ENCODE measurements around the gene IL12RB2. TPM values are rescaled to one million over a fixed set of nuclear protein-coding genes. Genes with fewer than 3 reads are reported as not detected.

IL12RB2 gene
- total RNA-seq, 4 donors from 2014 or later: 0.79 to 4.5 (median 1.6) TPM

- Histone ChIP-seq H3K27ac (peak overlapping the region; percentile 7), H3K36me3 (no peaks in the 10 kb centered on the region), H3K27me3 (no peaks in the 10 kb centered on the region), H3K4me3 (no peak overlapping the region), H3K9me3 (no peaks in the 10 kb centered on the region), H3K4me1 (peaks cover 5% of the 10 kb centered on the region)
- no peak for DNase-seq (ENCODE audit: low spot score in 2 of 2)
- WGBS: 63% methylated on average over 4 of the region's 4 CpGs
- TF ChIP-seq POLR2AphosphoS5 (IDR thresholded peaks at IDR 0.05): no peak
- TF ChIP-seq, protein P1, sequence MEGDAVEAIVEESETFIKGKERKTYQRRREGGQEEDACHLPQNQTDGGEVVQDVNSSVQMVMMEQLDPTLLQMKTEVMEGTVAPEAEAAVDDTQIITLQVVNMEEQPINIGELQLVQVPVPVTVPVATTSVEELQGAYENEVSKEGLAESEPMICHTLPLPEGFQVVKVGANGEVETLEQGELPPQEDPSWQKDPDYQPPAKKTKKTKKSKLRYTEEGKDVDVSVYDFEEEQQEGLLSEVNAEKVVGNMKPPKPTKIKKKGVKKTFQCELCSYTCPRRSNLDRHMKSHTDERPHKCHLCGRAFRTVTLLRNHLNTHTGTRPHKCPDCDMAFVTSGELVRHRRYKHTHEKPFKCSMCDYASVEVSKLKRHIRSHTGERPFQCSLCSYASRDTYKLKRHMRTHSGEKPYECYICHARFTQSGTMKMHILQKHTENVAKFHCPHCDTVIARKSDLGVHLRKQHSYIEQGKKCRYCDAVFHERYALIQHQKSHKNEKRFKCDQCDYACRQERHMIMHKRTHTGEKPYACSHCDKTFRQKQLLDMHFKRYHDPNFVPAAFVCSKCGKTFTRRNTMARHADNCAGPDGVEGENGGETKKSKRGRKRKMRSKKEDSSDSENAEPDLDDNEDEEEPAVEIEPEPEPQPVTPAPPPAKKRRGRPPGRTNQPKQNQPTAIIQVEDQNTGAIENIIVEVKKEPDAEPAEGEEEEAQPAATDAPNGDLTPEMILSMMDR (IDR thresholded peaks at IDR 0.05): no peak
These were observed 25.2 kb downstream of the IL12RB2 start for GRCh38 chr1:67332653-67333529.

DNA sequence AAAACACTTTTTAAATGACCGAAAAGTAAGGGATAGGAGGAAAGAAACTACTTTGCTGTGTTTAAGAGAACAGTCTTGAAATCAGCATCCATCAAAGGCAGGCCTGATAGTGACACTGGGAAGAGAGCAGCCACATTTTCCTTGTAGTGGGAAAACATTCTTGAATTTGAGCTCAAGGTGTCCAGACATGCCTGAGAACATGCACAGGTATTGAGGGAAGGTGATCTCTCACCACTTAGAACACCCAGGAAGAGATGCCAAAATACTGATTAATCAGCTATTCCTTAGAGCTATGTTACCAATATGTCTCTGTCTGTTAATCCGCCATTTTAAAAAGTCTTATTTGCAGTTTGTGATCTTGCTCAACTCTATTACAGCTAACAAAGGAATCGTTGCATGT lies 25.9 kb downstream of the IL12RB2 start:
- 59% methylated on average over 3 of the region's 3 CpGs for WGBS
- DNase-seq (ENCODE audit: low spot score in 2 of 2): no peak
- H3K27ac ChIP-seq: peak overlapping the region; percentile 7
- H3K36me3 ChIP-seq: no peaks in the 10 kb centered on the region
- no peak overlapping the region for H3K4me3 ChIP-seq
- H3K4me1 ChIP-seq: peaks cover 5% of the 10 kb centered on the region
- no peaks in the 10 kb centered on the region for H3K9me3 ChIP-seq
- TF ChIP-seq EP300 (IDR thresholded peaks at IDR 0.05): no peak
- TF ChIP-seq POLR2AphosphoS5 (IDR thresholded peaks at IDR 0.05): no peak
- TF ChIP-seq POLR2A (IDR thresholded peaks at IDR 0.05): no peak
- TF ChIP-seq, protein P1 (IDR thresholded peaks at IDR 0.05): no peak
- H3K27me3 ChIP-seq: no peaks in the 10 kb centered on the region

GRCh38 chr1:67335411-67335810 lies 27.7 kb downstream of the IL12RB2 start:
- H3K27me3 ChIP-seq: no peaks in the 10 kb centered on the region
- no peak overlapping the region for H3K4me3 ChIP-seq
- no peaks in the 10 kb centered on the region for H3K9me3 ChIP-seq
- no peaks in the 10 kb centered on the region for H3K36me3 ChIP-seq
- no peak for DNase-seq (ENCODE audit: low spot score in 2 of 2)
- peaks cover 11% of the 10 kb centered on the region for H3K4me1 ChIP-seq
- WGBS: 68% methylated on average over 1 of the region's 1 CpG
- H3K27ac ChIP-seq: no peak overlapping the region
- TF ChIP-seq, protein P1 (IDR thresholded peaks at IDR 0.05): no peak
- no peak for TF ChIP-seq EP300 (IDR thresholded peaks at IDR 0.05)
- TF ChIP-seq POLR2A (IDR thresholded peaks at IDR 0.05): no peak
- TF ChIP-seq POLR2AphosphoS5 (IDR thresholded peaks at IDR 0.05): no peak

DNA sequence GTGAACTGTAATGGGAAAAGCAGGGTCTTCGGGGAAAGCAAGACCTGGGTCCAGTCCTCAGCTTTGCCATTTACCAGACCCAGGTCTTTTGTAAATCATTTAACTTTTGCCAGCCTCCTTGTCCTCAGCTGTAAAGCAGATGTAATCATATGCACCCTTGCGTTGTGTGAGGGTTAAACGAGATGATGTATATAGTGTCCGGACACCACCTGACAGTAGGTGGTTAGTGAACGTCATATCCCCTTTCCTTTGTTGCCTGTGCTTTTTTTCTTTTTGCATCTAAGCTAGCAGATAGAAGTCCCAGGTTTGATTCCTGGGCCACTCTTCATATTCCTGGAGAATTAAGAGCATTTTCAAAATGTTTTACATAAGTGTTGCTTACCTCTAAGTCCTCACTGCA lies 28.5 kb downstream of the IL12RB2 start:
- Histone ChIP-seq H3K9me3 (no peaks in the 10 kb centered on the region), H3K27ac (no peak overlapping the region), H3K4me1 (peaks cover 11% of the 10 kb centered on the region), H3K4me3 (no peak overlapping the region), H3K27me3 (no peaks in the 10 kb centered on the region), H3K36me3 (no peaks in the 10 kb centered on the region)
- 86% methylated on average over 5 of the region's 5 CpGs for WGBS
- no peak for DNase-seq (ENCODE audit: low spot score in 2 of 2)
- no peak for TF ChIP-seq POLR2AphosphoS5 (IDR thresholded peaks at IDR 0.05)
- no peak for TF ChIP-seq POLR2A (IDR thresholded peaks at IDR 0.05)
- TF ChIP-seq, protein P1 (IDR thresholded peaks at IDR 0.05): no peak
- no peak for TF ChIP-seq EP300 (IDR thresholded peaks at IDR 0.05)

DNA sequence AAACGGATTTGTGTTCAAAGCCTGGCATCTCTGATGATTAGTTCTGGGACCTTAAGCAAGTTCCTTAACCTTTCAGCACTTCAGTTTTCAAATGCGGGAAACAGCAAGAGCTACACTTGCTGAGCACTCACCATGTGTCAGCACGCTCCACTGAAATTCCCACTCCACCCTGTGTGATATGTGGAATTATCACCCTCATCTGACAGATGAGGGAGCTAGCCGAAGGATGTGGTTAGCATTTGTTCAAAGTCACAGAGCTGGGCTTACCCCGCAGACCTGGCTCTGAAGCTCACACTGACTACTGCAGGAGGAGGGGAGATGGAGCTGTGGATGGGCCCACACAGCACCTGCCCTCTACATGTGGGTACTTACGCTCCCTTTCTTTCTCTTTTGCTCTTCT lies 29.1 kb downstream of the IL12RB2 start:
- Histone ChIP-seq H3K27ac (no peak overlapping the region), H3K27me3 (no peaks in the 10 kb centered on the region), H3K36me3 (no peaks in the 10 kb centered on the region), H3K9me3 (no peaks in the 10 kb centered on the region), H3K4me1 (peaks cover 11% of the 10 kb centered on the region), H3K4me3 (no peak overlapping the region)
- WGBS: 79% methylated on average over 6 of the region's 6 CpGs
- no peak for DNase-seq (ENCODE audit: low spot score in 2 of 2)
- TF ChIP-seq POLR2AphosphoS5 (IDR thresholded peaks at IDR 0.05) (no peak), EP300 (IDR thresholded peaks at IDR 0.05) (no peak), POLR2A (IDR thresholded peaks at IDR 0.05) (no peak)
- TF ChIP-seq, protein P1 (IDR thresholded peaks at IDR 0.05): no peak

Measured in suprapubic skin (tissue), 4 donors.